Activated naive CD4-positive, alpha-beta T cell treated with Interleukin-2 at 50 U/mL for 16 hours (primary cell): ENCODE data around the gene ITSN2.

Source experiments
- DNase-seq: peaks from one replicate; pipeline ENCODE4 v3.0.0-alpha.2; 2020

The ITSN2 gene

DNA sequence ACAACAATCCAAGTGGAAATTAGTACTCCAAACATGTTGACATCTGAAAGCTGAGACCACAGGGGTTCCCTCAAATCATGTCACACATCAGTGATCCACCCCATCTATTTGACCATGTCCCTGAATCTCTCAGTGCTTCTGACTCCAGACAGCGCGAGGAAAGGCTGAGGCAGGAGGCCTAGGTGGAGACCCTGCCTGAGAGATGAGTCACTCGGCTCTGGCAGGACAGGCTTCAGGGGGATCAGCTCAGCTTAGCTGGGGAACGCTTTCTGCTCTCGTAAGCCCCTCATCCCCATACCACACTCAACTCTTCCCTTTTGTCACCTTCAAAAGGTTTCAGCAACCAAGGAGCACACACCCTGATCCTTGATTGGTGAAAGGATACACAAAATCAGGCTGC lies 191.3 kb downstream of the ITSN2 start:
- DNase-seq, result no peak

DNA sequence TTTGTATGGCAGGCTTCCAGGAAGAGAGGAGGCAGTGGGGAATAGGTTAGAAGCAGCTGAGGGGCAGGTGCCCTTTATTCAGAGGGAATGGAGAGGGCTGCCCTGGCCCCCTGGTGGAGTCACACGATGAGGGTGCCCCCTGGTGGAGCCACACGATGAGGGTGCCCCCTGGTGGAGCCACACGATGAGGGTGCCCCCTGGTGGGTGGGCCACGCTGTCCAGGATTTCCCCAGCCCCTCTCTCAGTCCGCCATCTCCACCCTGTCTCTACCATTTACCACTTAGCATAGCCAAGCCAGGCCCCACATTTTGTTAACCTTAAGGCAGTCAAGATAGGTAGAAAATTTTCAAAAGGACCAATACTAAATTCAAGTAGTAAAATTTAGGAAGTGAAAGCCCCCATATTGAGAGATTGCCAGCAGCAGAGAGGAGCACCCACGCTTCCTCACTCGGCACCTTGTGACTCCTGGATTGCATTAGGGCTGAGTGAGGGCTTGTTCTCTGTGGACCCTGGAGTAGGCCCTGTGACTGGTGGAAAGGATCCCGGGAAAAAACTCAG lies 195.8 kb downstream of the ITSN2 start:
- peak; percentile 39 for DNase-seq

DNA sequence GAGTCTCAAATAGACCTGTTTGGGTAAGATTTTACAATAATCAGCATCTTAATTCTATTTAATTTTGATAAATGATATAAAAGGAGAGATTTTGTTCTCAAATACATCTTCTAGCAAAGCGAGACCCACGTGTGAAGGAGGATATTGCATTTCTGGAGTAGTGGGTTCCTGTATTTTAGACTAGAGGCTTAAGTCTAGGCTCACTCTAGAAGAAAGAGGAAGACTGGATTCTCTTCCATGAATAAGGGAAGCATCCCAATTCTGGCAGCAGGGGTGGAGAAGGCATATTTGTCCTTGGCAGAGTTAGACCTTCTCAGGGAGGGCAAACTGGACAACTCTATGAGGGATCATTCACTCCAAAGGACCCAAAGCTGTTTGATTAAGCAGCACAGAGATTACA lies 196.7 kb downstream of the ITSN2 start:
- no peak for DNase-seq

DNA sequence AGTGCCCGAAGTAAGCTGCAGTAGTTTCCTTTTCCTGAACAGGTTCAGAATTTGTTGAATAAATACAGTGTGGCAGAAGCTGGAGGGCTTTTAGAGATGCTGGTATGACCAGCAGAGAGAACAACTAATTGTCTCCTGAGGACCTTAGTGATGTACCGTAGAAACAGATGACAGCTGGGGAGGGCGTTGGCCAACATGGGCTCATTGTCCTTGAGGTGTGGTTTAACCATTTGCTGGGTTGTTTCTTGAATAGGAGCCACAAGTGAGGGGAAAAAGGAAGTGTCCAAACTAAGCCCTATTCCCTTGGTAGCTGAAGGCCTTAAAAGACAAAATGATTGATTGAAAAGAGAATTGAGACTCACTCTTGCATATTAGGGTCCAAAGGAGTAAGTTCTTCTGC lies 197.2 kb downstream of the ITSN2 start:
- no peak for DNase-seq

DNA sequence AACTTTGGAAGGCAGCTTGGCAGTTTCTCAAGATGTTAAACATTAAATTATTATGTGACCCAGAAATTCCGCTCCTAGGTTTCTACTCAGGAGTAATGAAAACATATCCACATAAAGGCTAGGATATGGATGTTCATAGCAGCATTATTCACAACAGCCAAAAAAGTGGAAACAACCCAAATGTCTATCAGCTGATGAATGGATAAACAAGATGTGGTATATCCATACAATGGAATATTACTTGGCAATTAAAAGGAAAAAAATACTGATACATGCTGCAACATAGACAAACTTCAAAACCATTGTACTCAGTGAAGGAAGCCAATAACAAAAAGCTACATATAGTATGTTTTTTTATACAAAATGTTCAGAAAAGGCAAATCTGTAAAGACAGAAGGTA lies 197.8 kb downstream of the ITSN2 start:
- DNase-seq, result no peak

DNA sequence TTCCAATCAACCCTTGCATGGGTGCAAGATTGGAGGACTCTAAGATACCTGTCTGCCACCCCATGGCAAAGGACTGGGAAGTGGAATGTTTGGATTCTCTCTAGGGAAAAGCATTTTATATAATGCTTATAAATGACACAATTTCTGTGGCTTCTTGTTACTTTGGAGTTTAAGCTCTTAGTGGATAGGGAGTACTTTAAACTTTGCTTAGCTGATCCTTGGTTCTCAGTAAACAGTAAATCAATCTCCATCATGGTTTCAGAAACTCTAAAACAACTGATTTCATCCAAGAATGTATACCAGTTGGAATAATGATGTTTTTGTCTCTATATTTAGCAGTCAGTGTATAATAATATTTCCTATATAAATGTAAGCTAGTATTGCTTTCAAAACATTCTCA lies 199.6 kb downstream of the ITSN2 start:
- no peak for DNase-seq

DNA sequence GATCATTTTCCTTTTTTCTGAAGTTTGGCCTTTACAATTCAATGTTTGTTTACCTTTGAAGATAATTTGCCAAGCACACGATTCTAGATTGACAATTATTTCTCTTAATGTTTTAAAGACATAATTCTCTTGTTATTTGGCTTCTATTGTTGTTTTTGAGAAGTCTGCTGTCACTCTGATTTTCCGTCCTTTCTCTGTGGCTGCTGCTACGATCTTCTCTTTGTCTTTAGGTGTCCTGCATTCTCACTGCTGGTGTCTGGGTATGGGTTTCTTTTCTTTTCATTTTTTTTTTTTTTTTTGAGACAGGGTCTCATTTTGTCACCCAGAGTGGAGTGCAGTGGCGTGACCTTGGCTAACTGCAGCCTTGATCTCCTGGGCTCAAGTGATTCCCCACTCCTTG lies 200.6 kb downstream of the ITSN2 start:
- DNase-seq, result no peak

GRCh38 chr2:24158131-24158530 lies 202.2 kb downstream of the ITSN2 start:
- no peak for DNase-seq

DNA sequence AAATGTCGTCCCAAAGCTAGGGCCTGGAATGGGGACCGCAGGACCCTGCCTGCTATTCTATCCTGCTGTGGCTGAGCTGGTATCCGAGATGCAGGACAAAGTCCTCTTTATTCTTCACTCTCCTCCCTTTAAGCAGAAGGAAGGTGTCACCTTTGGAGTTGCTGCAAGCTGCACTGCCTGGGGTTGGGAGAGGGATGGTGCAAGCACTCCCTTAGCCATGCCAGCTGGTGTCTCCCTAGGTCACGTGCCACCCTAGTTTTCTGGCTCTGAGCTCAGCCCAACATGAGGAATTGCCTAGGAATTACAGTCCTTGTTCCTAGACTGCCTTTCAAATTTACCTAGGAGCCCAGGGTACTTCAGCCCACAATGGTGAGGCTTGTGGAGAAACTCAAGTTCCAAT lies 206.9 kb downstream of the ITSN2 start:
- no peak for DNase-seq
